Right lobe of liver (tissue), 6 donors: ENCODE measurements around the gene GAPDH. TPM values are rescaled to one million over a fixed set of nuclear protein-coding genes. Genes with fewer than 3 reads are reported as not detected.
"Not testable (repeated sequence)": the region's sequence is repeated elsewhere in the genome, so short reads cannot be mapped to it uniquely, and the experiment has no call there.

ENCODE experiments used
- ATAC-seq, 4 donors: fragments of 200-7000 bp; cut with Tn5 transposase; one replicate each; pipeline ENCODE4 v1.9.1; 2020; ENCODE audit warnings: mild to moderate bottlenecking in 4 of 4, moderate library complexity in 4 of 4
- DNase-seq, 3 donors: peaks; one replicate each; pipeline ENCODE4 v3.0.0-alpha.2; 2020
- H3K27ac ChIP-seq, 3 donors: fragments of 200-600 bp; one replicate each; pipeline ENCODE4 v1.8.0; 2022
- H3K27me3 ChIP-seq, 2 donors: fragments of 200-600 bp; one replicate each; pipeline ENCODE4 v1.8.0; 2022
- H3K36me3 ChIP-seq, 4 donors: fragments of 200-600 bp; sonication (generic) in 1 of 4; one replicate each; pipeline versions ENCODE4 v1.5.1 to v1.8.0; 2017 to 2022; ENCODE audit warnings: control low read depth in 1 of 4
- H3K4me1 ChIP-seq, 4 donors: fragments of 200-600 bp; sonication (generic) in 1 of 4; one replicate each; pipeline versions ENCODE4 v1.5.1 to v1.8.0; 2017 to 2022; ENCODE audit warnings: control low read depth in 1 of 4
- H3K4me3 ChIP-seq, 3 donors: fragments of 200-600 bp; one replicate each; pipeline ENCODE4 v1.8.0; 2022
- H3K9me3 ChIP-seq, 4 donors: fragments of 200-600 bp; sonication (generic) in 1 of 4; one replicate each; pipeline versions ENCODE4 v1.5.1 to v1.8.0; 2017 to 2022; ENCODE audit warnings: control low read depth in 1 of 4
- CTCF ChIP-seq, 4 donors: fragments of 200-600 bp in 3 of 4; fragments of 450-650 bp in 1 of 4; IDR thresholded peaks; one replicate each; pipeline versions ENCODE4 v1.5.1 to v1.8.0; 2016 to 2022; ENCODE audit warnings: antibody characterized with exemption in 4 of 4, mild to moderate bottlenecking in 2 of 4
- POLR2A ChIP-seq: fragments of 450-650 bp; IDR thresholded peaks from one replicate; pipeline ENCODE4 v1.6.1; 2017; ENCODE audit warnings: antibody characterized with exemption, mild to moderate bottlenecking
- WGBS: methylation state at CpG from one replicate; pipeline ENCODE4 v1.1.6; 2018; ENCODE audit warnings: low coverage, low lambda C conversion rate; ENCODE audit not compliant: insufficient coverage; ENCODE audit errors: missing lambda C conversion rate; 5-methylcytosine and 5-hydroxymethylcytosine counted together
- intact Hi-C, 2 donors: fragments of 100-400 bp; cut with DNase I; formaldehyde crosslinking; loops; one replicate each; pipeline versions ENCODE4 v1.11.2 to v1.14.1; 2022
- small RNA-seq, 2 experiments: library from RNA; depleted of rRNA; stranded (forward); fragments of <200 nt; gene quantifications; one replicate each; pipeline ENCODE3, GENCODE V24; 2016
- total RNA-seq, 6 experiments: library from RNA; depleted of rRNA in 2 of 6; stranded (reverse); fragments of >200 nt in 2 of 6; fragmentation: NEBNext Ultra II Directional in 3 of 6; extraction: Animal tissue kit (Norgen Biotek cat#: 25700) in 3 of 6; gene quantifications; one replicate each; pipeline versions ENCODE4 v1.1.0 to v1.2.4, GENCODE V29; 2016 to 2023
- donor health status: DM: no; HTN: yes; CAD: no.
- donor health status: DM: no; HTN: no; CAD: no.
- donor health status: DM: no; HTN: no; CAD: no.
- donor health status: DM: no; HTN: yes; CAD: no.
- donor health status: DM: no; HTN: yes; CAD: no.

The GAPDH gene
- total RNA-seq, 6 experiments from 2014 or later = 788 to 3,247 (median 1,580) TPM

GRCh38 chr12:6575648-6576047 lies 41.3 kb downstream of the GAPDH start:
- Histone ChIP-seq H3K27me3 (no peaks in the 10 kb centered on the region), H3K27ac (no peak overlapping the region), H3K4me3 (no peak overlapping the region), H3K4me1 (no peaks in the 10 kb centered on the region), H3K36me3 (peaks cover 20 to 95% (median 50%) of the 10 kb centered on the region in 4 donors), H3K9me3 (no peaks in the 10 kb centered on the region)
- TF ChIP-seq POLR2A (no peak), CTCF (IDR thresholded peaks at IDR 0.05) (no peak)
- intact Hi-C loops = no loop called here
- DNase-seq = no peak
- 73% methylated on average over 8 of the region's 8 CpGs for WGBS
- no peak for ATAC-seq

- no peaks in the 10 kb centered on the region for H3K27me3 ChIP-seq
- ATAC-seq (no peak), DNase-seq (no peak)
- 74% methylated on average over 6 of the region's 6 CpGs for WGBS
- H3K36me3 ChIP-seq = peaks cover 18 to 97% (median 59%) of the 10 kb centered on the region in 4 donors
- no peak overlapping the region for H3K4me3 ChIP-seq
- intact Hi-C loops = no loop called here
- H3K9me3 ChIP-seq = no peaks in the 10 kb centered on the region
- H3K4me1 ChIP-seq = no peaks in the 10 kb centered on the region
- TF ChIP-seq POLR2A (no peak), CTCF (IDR thresholded peaks at IDR 0.05) (peak in 1 of 4 donors; percentile 12)
- no peak overlapping the region for H3K27ac ChIP-seq
Observed at GRCh38 chr12:6582196-6582595, 47.9 kb downstream of the GAPDH start.

GRCh38 chr12:6582959-6583358 lies 48.6 kb downstream of the GAPDH start:
- no peaks in the 10 kb centered on the region for H3K27me3 ChIP-seq
- H3K4me3 ChIP-seq = no peak overlapping the region
- TF ChIP-seq CTCF (IDR thresholded peaks at IDR 0.05) (no peak), POLR2A (no peak)
- 92% methylated on average over 11 of the region's 12 CpGs for WGBS
- H3K9me3 ChIP-seq = no peaks in the 10 kb centered on the region
- intact Hi-C loops = no loop called here
- no peaks in the 10 kb centered on the region for H3K4me1 ChIP-seq
- DNase-seq = no peak
- peaks cover 15 to 97% (median 60%) of the 10 kb centered on the region in 4 donors for H3K36me3 ChIP-seq
- H3K27ac ChIP-seq = no peak overlapping the region
- no peak for ATAC-seq

- Histone ChIP-seq H3K4me3 (no peak overlapping the region), H3K27me3 (no peaks in the 10 kb centered on the region), H3K9me3 (no peaks in the 10 kb centered on the region), H3K36me3 (peaks cover 10 to 97% (median 60%) of the 10 kb centered on the region in 4 donors), H3K27ac (no peak overlapping the region), H3K4me1 (no peaks in the 10 kb centered on the region)
- DNase-seq = no peak
- TF ChIP-seq POLR2A = no peak
- TF ChIP-seq CTCF (IDR thresholded peaks at IDR 0.05) = no peak
- WGBS = 77% methylated on average over 9 of the region's 10 CpGs
- intact Hi-C loops = no loop called here
- ATAC-seq = no peak
Observed at GRCh38 chr12:6584293-6584692, 50.0 kb downstream of the GAPDH start.

GRCh38 chr12:6586569-6586968 lies 52.3 kb downstream of the GAPDH start:
- H3K27ac ChIP-seq, ATAC-seq, H3K4me1 ChIP-seq, H3K27me3 ChIP-seq, H3K4me3 ChIP-seq, intact Hi-C loops, DNase-seq, H3K9me3 ChIP-seq: not testable (repeated sequence)
- WGBS = 94% methylated on average over 8 of the region's 8 CpGs
- H3K36me3 ChIP-seq = peaks cover 9 to 99% (median 63%) of the 10 kb centered on the region in 4 donors

Small RNA genes within 50 kb of the gene (small RNA-seq; reads per million reads assigned to genes)
- gene SCARNA11 = 267 to 437 reads per million in 2 experiments

Other genes with a start within 250 kb of the GAPDH start
- gene PLEKHG6, start 223.8 kb upstream of the GAPDH start, total RNA-seq = 1 to 10 TPM; 2.3 to 5.5 (median 3.3) TPM
- 100 to 1,000 TPM in 4 of 6 experiments, 10 to 100 TPM in 2; 70.6 to 199 (median 117) TPM for gene TNFRSF1A, start 192.4 kb upstream of the GAPDH start, total RNA-seq
- gene SCNN1A, start 159.0 kb upstream of the GAPDH start, total RNA-seq = 1 to 10 TPM; 2.1 to 9.5 (median 6.0) TPM
- 100 to 1,000 TPM in 3 of 6 experiments, 10 to 100 TPM in 3; 83.8 to 235 (median 103) TPM for gene LTBR, start 150.4 kb upstream of the GAPDH start, total RNA-seq
- gene CD27, start 89.6 kb upstream of the GAPDH start, total RNA-seq = 1 to 10 TPM in 1 of 6 experiments, under 1 TPM in 4, not detected in 1; 0.33 to 1.2 (median 0.68) TPM
- gene TAPBPL, start 82.5 kb upstream of the GAPDH start, total RNA-seq = 10 to 100 TPM; 13.8 to 29.3 (median 21.4) TPM
- 1 to 10 TPM; 3.5 to 6.5 (median 6.0) TPM for gene VAMP1, start 63.8 kb upstream of the GAPDH start, total RNA-seq
- 100 to 1,000 TPM in 1 of 6 experiments, 10 to 100 TPM in 5; 38.2 to 104 (median 80.2) TPM for gene MRPL51, start 41.3 kb upstream of the GAPDH start, total RNA-seq
- gene NCAPD2, start 40.4 kb upstream of the GAPDH start, total RNA-seq = 10 to 100 TPM in 2 of 6 experiments, 1 to 10 TPM in 4; 6.2 to 40.9 (median 8.4) TPM
- gene IFFO1, start 21.5 kb downstream of the GAPDH start, total RNA-seq = 1 to 10 TPM; 5.5 to 9.3 (median 7.4) TPM
- 10 to 100 TPM; 12.6 to 20.1 (median 18.5) TPM for gene NOP2, start 33.8 kb downstream of the GAPDH start, total RNA-seq
- gene CHD4, start 72.9 kb downstream of the GAPDH start, total RNA-seq = 100 to 1,000 TPM in 1 of 6 experiments, 10 to 100 TPM in 5; 66.7 to 102 (median 82.3) TPM
- 1 to 10 TPM in 1 of 6 experiments, under 1 TPM in 5; 0.31 to 1.5 (median 0.78) TPM for gene LPAR5, start 101.4 kb downstream of the GAPDH start, total RNA-seq
- 1 to 10 TPM in 4 of 6 experiments, under 1 TPM in 1, not detected in 1; 0.95 to 3.3 (median 1.7) TPM for gene ACRBP, start 112.9 kb downstream of the GAPDH start, total RNA-seq
- gene ING4, start 128.6 kb downstream of the GAPDH start, total RNA-seq = 10 to 100 TPM; 10.6 to 20.0 (median 17.0) TPM
- gene ZNF384, start 154.9 kb downstream of the GAPDH start, total RNA-seq = 10 to 100 TPM; 11.9 to 22.3 (median 18.3) TPM
- gene PIANP, start 166.3 kb downstream of the GAPDH start, total RNA-seq = not detected
- gene COPS7A, start 189.5 kb downstream of the GAPDH start, total RNA-seq = 10 to 100 TPM; 26.7 to 49.5 (median 30.6) TPM
- gene MLF2, start 218.6 kb downstream of the GAPDH start, total RNA-seq = 100 to 1,000 TPM; 104 to 185 (median 134) TPM
- 100 to 1,000 TPM; 113 to 484 (median 404) TPM for gene PTMS, start 231.8 kb downstream of the GAPDH start, total RNA-seq
- gene LAG3, start 238.0 kb downstream of the GAPDH start, total RNA-seq = 1 to 10 TPM in 4 of 6 experiments, under 1 TPM in 2; 0.18 to 2.3 (median 1.4) TPM